Common myeloid progenitor, CD34-positive (primary cell): Measurements from ENCODE around the gene PTPRN2.

ENCODE experiments used
- CTCF ChIA-PET: fragments of 350-600 bp; sonication (Branson Sonifier 250); formaldehyde crosslinking; loops from one replicate; lab custom pipeline; 2021; ENCODE audit warnings: antibody characterized with exemption; lab: Charles Lee
- POLR2A ChIA-PET: fragments of 350-600 bp; sonication (Branson Sonifier 250); formaldehyde crosslinking; loops from one replicate; lab custom pipeline; 2021; ENCODE audit warnings: antibody characterized with exemption; lab: Charles Lee
- DNase-seq, 3 donors: peaks; one replicate each; pipeline versions ENCODE4 v3.0.0 to v3.0.0-alpha.2; 2013
- H3K27ac ChIP-seq, 2 experiments: 1 replicate in 1 of 2; 2 replicates in 1 of 2; pipeline ENCODE4 v1.7.0; 2013; ENCODE audit warnings: inconsistent platforms in 2 of 2, low read length in 2 of 2, mild to moderate bottlenecking in 2 of 2, low read depth in 1 of 2, moderate library complexity in 1 of 2; ENCODE audit not compliant: severe bottlenecking in 2 of 2, insufficient read depth in 1 of 2, poor library complexity in 1 of 2
- H3K27me3 ChIP-seq, 5 experiments: replicated peaks in 2 of 5; 1 replicate in 3 of 5; 2 replicates in 2 of 5; pipeline versions ENCODE4 v1.6.1 to v1.7.0; 2013; ENCODE audit warnings: low read length in 4 of 5, mild to moderate bottlenecking in 2 of 5, moderate library complexity in 2 of 5, inconsistent platforms in 1 of 5; ENCODE audit not compliant: insufficient read depth in 5 of 5, control insufficient read depth in 4 of 5
- H3K36me3 ChIP-seq, 4 experiments: 1 replicate in 2 of 4; 2 replicates in 2 of 4; pipeline versions ENCODE4 v1.6.1 to v1.7.0; 2013; ENCODE audit warnings: low read length in 3 of 4, control low read depth in 1 of 4, mild to moderate bottlenecking in 1 of 4; ENCODE audit not compliant: control insufficient read depth in 4 of 4, insufficient read depth in 4 of 4
- H3K4me1 ChIP-seq, 4 experiments: 1 replicate in 3 of 4; 2 replicates in 1 of 4; pipeline versions ENCODE4 v1.6.1 to v1.7.1; 2013; ENCODE audit warnings: low read length in 3 of 4, mild to moderate bottlenecking in 3 of 4, control low read depth in 1 of 4, inconsistent platforms in 1 of 4, moderate library complexity in 1 of 4; ENCODE audit not compliant: control insufficient read depth in 4 of 4, insufficient read depth in 4 of 4; ENCODE audit errors: control extremely low read depth in 1 of 4
- H3K4me3 ChIP-seq, 7 experiments: 1 replicate in 4 of 7; 2 replicates in 3 of 7; pipeline versions ENCODE4 v1.5.1 to v1.7.0; 2013; ENCODE audit warnings: mild to moderate bottlenecking in 7 of 7, low read length in 6 of 7, moderate library complexity in 6 of 7, inconsistent platforms in 2 of 7, low read depth in 2 of 7, control low read depth in 1 of 7; ENCODE audit not compliant: insufficient read depth in 4 of 7, control insufficient read depth in 1 of 7; ENCODE audit errors: extremely low read depth in 1 of 7
- H3K9me3 ChIP-seq, 5 experiments: 1 replicate in 4 of 5; 2 replicates in 1 of 5; pipeline versions ENCODE4 v1.6.1 to v1.7.1; 2013; ENCODE audit warnings: low read length in 4 of 5, mild to moderate bottlenecking in 2 of 5, inconsistent platforms in 1 of 5, low read depth in 1 of 5, moderate library complexity in 1 of 5; ENCODE audit not compliant: control insufficient read depth in 4 of 5, insufficient read depth in 2 of 5; ENCODE audit errors: control extremely low read depth in 1 of 5
- WGBS: methylation state at CpG from one replicate; pipeline ENCODE4 v1.1.5; 2013; ENCODE audit not compliant: insufficient coverage; 5-methylcytosine and 5-hydroxymethylcytosine counted together

PTPRN2 gene

GRCh38 chr7:157874208-157874816 is 713.3 kb downstream of the PTPRN2 start:
- WGBS = 95% methylated on average over 12 of the region's 14 CpGs
- POLR2A ChIA-PET = no interaction called here
- Histone ChIP-seq H3K27ac (no peak overlapping the region), H3K4me1 (peaks cover 0 to 7% (median 3%) of the 10 kb centered on the region in 4 experiments), H3K4me3 (no peak overlapping the region), H3K9me3 (peaks cover 0 to 8% (median 2%) of the 10 kb centered on the region in 5 experiments), H3K36me3 (no peaks in the 10 kb centered on the region), H3K27me3 (peaks cover 0 to 6% (median 4%) of the 10 kb centered on the region in 5 experiments)
- CTCF ChIA-PET = interaction anchor here (1.4 kb wide), 1 partner anchor 440 kb away, joined by 4 read pairs; no protein-coding TSS in a partner anchor
- no peak for DNase-seq

GRCh38 chr7:157873664-157874063 is 714.0 kb downstream of the PTPRN2 start:
- ChIA-PET CTCF (interaction anchor here (1.4 kb wide), 1 partner anchor 439 kb away, joined by 4 read pairs; no protein-coding TSS in a partner anchor), POLR2A (no interaction called here)
- peaks cover 0 to 8% (median 2%) of the 10 kb centered on the region in 5 experiments for H3K9me3 ChIP-seq
- no peak overlapping the region for H3K4me3 ChIP-seq
- peaks cover 0 to 7% (median 4%) of the 10 kb centered on the region in 5 experiments for H3K27me3 ChIP-seq
- H3K36me3 ChIP-seq = no peaks in the 10 kb centered on the region
- H3K27ac ChIP-seq = no peak overlapping the region
- H3K4me1 ChIP-seq = peaks cover 0 to 7% (median 3%) of the 10 kb centered on the region in 4 experiments
- DNase-seq = no peak
- WGBS = over 99% methylated on average over 17 of the region's 17 CpGs

GRCh38 chr7:157873181-157873580 is 714.4 kb downstream of the PTPRN2 start:
- Histone ChIP-seq H3K9me3 (peaks cover 0 to 8% (median 2%) of the 10 kb centered on the region in 5 experiments), H3K36me3 (no peaks in the 10 kb centered on the region), H3K4me1 (peaks cover 0 to 7% (median 3%) of the 10 kb centered on the region in 4 experiments), H3K27ac (no peak overlapping the region), H3K27me3 (peaks cover 0 to 9% (median 4%) of the 10 kb centered on the region in 5 experiments), H3K4me3 (no peak overlapping the region)
- POLR2A ChIA-PET = no interaction called here
- WGBS = over 99% methylated on average over 18 of the region's 30 CpGs
- no peak for DNase-seq
- CTCF ChIA-PET = no interaction called here

- no peaks in the 10 kb centered on the region for H3K36me3 ChIP-seq
- POLR2A ChIA-PET = no interaction called here
Observed at GRCh38 chr7:157872447-157872846, 715.2 kb downstream of the PTPRN2 start.

DNA sequence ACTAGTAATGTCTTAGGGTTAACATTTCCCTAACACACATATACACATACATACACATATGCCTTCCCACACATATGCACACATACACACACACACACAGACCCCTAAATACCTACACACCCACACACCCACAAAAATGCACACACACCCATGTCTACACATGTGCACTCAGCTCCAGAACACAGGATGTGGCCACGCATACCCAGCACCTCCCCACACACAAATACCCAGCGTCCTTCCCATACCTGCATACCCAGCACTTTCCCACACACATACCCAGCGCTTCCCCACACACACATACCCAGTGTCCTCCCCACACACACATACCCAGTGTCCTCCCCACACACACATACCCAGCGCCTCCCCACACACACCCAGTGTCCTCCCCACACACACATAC is 715.9 kb downstream of the PTPRN2 start:
- Histone ChIP-seq H3K4me1 (peaks cover 0 to 7% (median 3%) of the 10 kb centered on the region in 4 experiments), H3K27ac (no peak overlapping the region), H3K4me3 (no peak overlapping the region), H3K9me3 (peaks cover 0 to 13% (median 8%) of the 10 kb centered on the region in 5 experiments), H3K36me3 (no peaks in the 10 kb centered on the region), H3K27me3 (peaks cover 0 to 9% (median 4%) of the 10 kb centered on the region in 5 experiments)
- CTCF ChIA-PET = no interaction called here
- DNase-seq = no peak
- POLR2A ChIA-PET = no interaction called here
- 94% methylated on average over 3 of the region's 4 CpGs for WGBS

More at GRCh38 chr7:157872447-157872846, 715.2 kb downstream of the PTPRN2 start:
- H3K9me3 ChIP-seq = peaks cover 0 to 13% (median 8%) of the 10 kb centered on the region in 5 experiments
- H3K4me3 ChIP-seq = no peak overlapping the region
- H3K4me1 ChIP-seq = peaks cover 0 to 7% (median 3%) of the 10 kb centered on the region in 4 experiments
- CTCF ChIA-PET = no interaction called here
- 91% methylated on average over 10 of the region's 12 CpGs for WGBS
- DNase-seq = no peak
- no peak overlapping the region for H3K27ac ChIP-seq
- peaks cover 0 to 9% (median 4%) of the 10 kb centered on the region in 5 experiments for H3K27me3 ChIP-seq

GRCh38 chr7:157870644-157871290 is 716.9 kb downstream of the PTPRN2 start:
- no peak for DNase-seq
- no peak overlapping the region for H3K27ac ChIP-seq
- 98% methylated on average over 7 of the region's 11 CpGs for WGBS
- CTCF ChIA-PET = no interaction called here
- H3K9me3 ChIP-seq = peaks cover 0 to 13% (median 8%) of the 10 kb centered on the region in 5 experiments
- no peaks in the 10 kb centered on the region for H3K36me3 ChIP-seq
- no peak overlapping the region for H3K4me3 ChIP-seq
- H3K27me3 ChIP-seq = peaks cover 0 to 7% (median 4%) of the 10 kb centered on the region in 5 experiments
- POLR2A ChIA-PET = no interaction called here
- H3K4me1 ChIP-seq = peaks cover 0 to 7% (median 3%) of the 10 kb centered on the region in 4 experiments

GRCh38 chr7:157869793-157870192 is 717.8 kb downstream of the PTPRN2 start:
- CTCF ChIA-PET = no interaction called here
- H3K4me3 ChIP-seq = no peak overlapping the region

More at GRCh38 chr7:157869793-157870192, 717.8 kb downstream of the PTPRN2 start:
- 98% methylated on average over 4 of the region's 4 CpGs for WGBS
- DNase-seq = no peak
- peaks cover 0 to 13% (median 8%) of the 10 kb centered on the region in 5 experiments for H3K9me3 ChIP-seq
- H3K4me1 ChIP-seq = peaks cover 0 to under 1% (median under 1%) of the 10 kb centered on the region in 4 experiments
- no peaks in the 10 kb centered on the region for H3K36me3 ChIP-seq
- no peak overlapping the region for H3K27ac ChIP-seq
- POLR2A ChIA-PET = no interaction called here
- peaks cover 0 to 7% (median 4%) of the 10 kb centered on the region in 5 experiments for H3K27me3 ChIP-seq
